Liver (tissue), 3 donors: ENCODE data around the gene YIPF6.

Source experiments
- ATF3 ChIP-seq: IDR thresholded peaks from 2 replicates; pipeline ENCODE4 v1.6.1; 2016; ENCODE audit warnings: antibody characterized with exemption
- CTCF ChIP-seq: fragments of 150-350 bp; IDR thresholded peaks from 2 replicates; pipeline ENCODE4 v1.5.1; 2017; ENCODE audit warnings: improper control_type of control experiment, low read depth, low read length; ENCODE audit not compliant: missing input control
- EGR1 ChIP-seq, 2 donors: IDR thresholded peaks; 2 replicates each; pipeline ENCODE4 v1.6.1; 2016 to 2018; ENCODE audit warnings: antibody characterized with exemption in 2 of 2, low read depth in 2 of 2
- FOXA1 ChIP-seq: IDR thresholded peaks from 2 replicates; pipeline ENCODE4 v1.6.1; 2016; ENCODE audit warnings: antibody characterized with exemption
- GABPA ChIP-seq, 2 donors: IDR thresholded peaks in 1 of 2; conservative IDR thresholded peaks in 1 of 2; 2 replicates each; pipeline ENCODE4 v1.6.1; 2016; ENCODE audit warnings: antibody characterized with exemption in 2 of 2, mild to moderate bottlenecking in 1 of 2, moderate library complexity in 1 of 2
- HNF4A ChIP-seq, 2 donors: conservative IDR thresholded peaks; 2 replicates each; pipeline ENCODE4 v1.6.1; 2016; ENCODE audit warnings: antibody characterized with exemption in 2 of 2, mild to moderate bottlenecking in 2 of 2
- MAX ChIP-seq: IDR thresholded peaks from 2 replicates; pipeline ENCODE4 v1.6.1; 2016; ENCODE audit warnings: antibody characterized with exemption
- RAD21 ChIP-seq, 2 donors: IDR thresholded peaks; 2 replicates each; pipeline ENCODE4 v1.6.1; 2016; ENCODE audit warnings: antibody characterized with exemption in 2 of 2, mild to moderate bottlenecking in 2 of 2
- REST ChIP-seq: IDR thresholded peaks from 2 replicates; pipeline ENCODE4 v1.6.1; 2016; ENCODE audit warnings: antibody characterized with exemption, mild to moderate bottlenecking
- RXRA ChIP-seq, 2 donors: IDR thresholded peaks; 2 replicates each; pipeline ENCODE4 v1.6.1; 2017 to 2018; ENCODE audit warnings: antibody characterized with exemption in 2 of 2, mild to moderate bottlenecking in 1 of 2
- SP1 ChIP-seq: IDR thresholded peaks from 2 replicates; pipeline ENCODE4 v1.6.1; 2018; ENCODE audit warnings: antibody characterized with exemption, mild to moderate bottlenecking
- TAF1 ChIP-seq: conservative IDR thresholded peaks from 2 replicates; pipeline ENCODE4 v1.6.1; 2016; ENCODE audit warnings: antibody characterized with exemption, mild to moderate bottlenecking
- YY1 ChIP-seq: IDR thresholded peaks from 2 replicates; pipeline ENCODE4 v1.6.1; 2016; ENCODE audit warnings: antibody characterized with exemption, mild to moderate bottlenecking
- ZBTB33 ChIP-seq: IDR thresholded peaks from 2 replicates; pipeline ENCODE4 v1.6.1; 2016; ENCODE audit warnings: antibody characterized with exemption
- donor health status: healthy.
- donor health status: healthy.

GRCh38 chrX:68571610-68572311 lies 72.9 kb downstream of the YIPF6 start:
- no peak for TF ChIP-seq CTCF
- no peak for TF ChIP-seq MAX
- no peak for TF ChIP-seq REST
- TF ChIP-seq FOXA1 = no peak
- TF ChIP-seq RXRA (IDR thresholded peaks at IDR 0.05) = no peak
- no peak for TF ChIP-seq RAD21 (IDR thresholded peaks at IDR 0.05)
- TF ChIP-seq ZBTB33 = no peak
- TF ChIP-seq SP1 = no peak
- no peak for TF ChIP-seq TAF1
- TF ChIP-seq GABPA (IDR thresholded peaks at IDR 0.05 in 1 of 2, conservative IDR thresholded peaks at IDR 0.05 in 1 of 2) = no peak
- no peak for TF ChIP-seq EGR1 (IDR thresholded peaks at IDR 0.05; ENCODE audit: low read depth in 2 of 2)
- no peak for TF ChIP-seq ATF3
- no peak for TF ChIP-seq YY1
- TF ChIP-seq HNF4A (conservative IDR thresholded peaks at IDR 0.05) = no peak
